Mammary epithelial cell (primary cell): ENCODE data around the gene TFEB.
"Not testable (repeated sequence)": the region's sequence is repeated elsewhere in the genome, so short reads cannot be mapped to it uniquely, and the experiment has no call there.

Source experiments
- EZH2 ChIP-seq: IDR thresholded peaks from 2 replicates; pipeline ENCODE4 v1.6.1; 2012; ENCODE audit warnings: low read length, inconsistent platforms, borderline replicate concordance
- TF ChIP-seq, protein P1 (sequence below), 2 donors: IDR thresholded peaks in 1 of 2; conservative IDR thresholded peaks in 1 of 2; 2 replicates each; pipeline ENCODE4 v1.5.1; 2011 to 2012; ENCODE audit warnings: inconsistent platforms in 2 of 2, low read length in 2 of 2, mild to moderate bottlenecking in 2 of 2, control low read depth in 1 of 2, low read depth in 1 of 2; ENCODE audit not compliant: insufficient read depth in 1 of 2; ENCODE audit errors: extremely low read depth in 1 of 2

DNA sequence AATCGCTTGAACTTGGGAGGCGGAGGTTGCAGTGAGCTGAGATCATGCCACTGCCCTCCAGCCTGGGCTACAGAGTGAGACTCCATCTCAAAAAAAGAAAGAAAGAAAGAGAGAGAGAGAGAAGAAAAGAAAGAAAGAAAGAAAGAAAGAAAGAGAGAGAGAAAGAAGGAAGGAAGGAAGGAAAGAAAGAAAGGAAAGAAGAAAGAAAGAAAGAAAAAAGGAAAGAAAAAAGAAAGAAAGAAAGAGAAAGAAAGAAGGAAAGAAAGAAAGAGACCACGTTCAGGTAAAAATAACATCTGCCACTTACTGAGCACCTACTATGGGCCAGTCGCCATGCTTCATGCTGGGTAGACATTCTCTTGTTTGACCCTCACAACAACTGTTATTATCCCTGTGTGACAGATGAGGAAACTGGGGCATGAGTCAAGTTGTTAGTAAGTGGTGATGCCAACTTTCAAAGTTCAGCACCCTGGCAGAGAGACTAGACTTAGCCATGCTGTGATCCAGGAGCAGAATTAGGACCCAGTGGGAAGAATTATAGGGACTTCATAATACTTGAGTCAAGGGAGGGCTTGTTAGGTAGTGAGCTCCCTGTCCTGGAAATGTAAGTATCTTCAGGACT lies 30.7 kb upstream of the TFEB start:
- TF ChIP-seq, protein P1, sequence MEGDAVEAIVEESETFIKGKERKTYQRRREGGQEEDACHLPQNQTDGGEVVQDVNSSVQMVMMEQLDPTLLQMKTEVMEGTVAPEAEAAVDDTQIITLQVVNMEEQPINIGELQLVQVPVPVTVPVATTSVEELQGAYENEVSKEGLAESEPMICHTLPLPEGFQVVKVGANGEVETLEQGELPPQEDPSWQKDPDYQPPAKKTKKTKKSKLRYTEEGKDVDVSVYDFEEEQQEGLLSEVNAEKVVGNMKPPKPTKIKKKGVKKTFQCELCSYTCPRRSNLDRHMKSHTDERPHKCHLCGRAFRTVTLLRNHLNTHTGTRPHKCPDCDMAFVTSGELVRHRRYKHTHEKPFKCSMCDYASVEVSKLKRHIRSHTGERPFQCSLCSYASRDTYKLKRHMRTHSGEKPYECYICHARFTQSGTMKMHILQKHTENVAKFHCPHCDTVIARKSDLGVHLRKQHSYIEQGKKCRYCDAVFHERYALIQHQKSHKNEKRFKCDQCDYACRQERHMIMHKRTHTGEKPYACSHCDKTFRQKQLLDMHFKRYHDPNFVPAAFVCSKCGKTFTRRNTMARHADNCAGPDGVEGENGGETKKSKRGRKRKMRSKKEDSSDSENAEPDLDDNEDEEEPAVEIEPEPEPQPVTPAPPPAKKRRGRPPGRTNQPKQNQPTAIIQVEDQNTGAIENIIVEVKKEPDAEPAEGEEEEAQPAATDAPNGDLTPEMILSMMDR (conservative IDR thresholded peaks at IDR 0.05 in 1 of 2, IDR thresholded peaks at IDR 0.05 in 1 of 2; ENCODE audit: extremely low read depth in 1 of 2, insufficient read depth in 1 of 2, low read depth in 1 of 2, low read length in 2 of 2): not testable (repeated sequence)
- TF ChIP-seq EZH2: not testable (repeated sequence)
